ENCODE results near the gene PIP4K2A.

DNA sequence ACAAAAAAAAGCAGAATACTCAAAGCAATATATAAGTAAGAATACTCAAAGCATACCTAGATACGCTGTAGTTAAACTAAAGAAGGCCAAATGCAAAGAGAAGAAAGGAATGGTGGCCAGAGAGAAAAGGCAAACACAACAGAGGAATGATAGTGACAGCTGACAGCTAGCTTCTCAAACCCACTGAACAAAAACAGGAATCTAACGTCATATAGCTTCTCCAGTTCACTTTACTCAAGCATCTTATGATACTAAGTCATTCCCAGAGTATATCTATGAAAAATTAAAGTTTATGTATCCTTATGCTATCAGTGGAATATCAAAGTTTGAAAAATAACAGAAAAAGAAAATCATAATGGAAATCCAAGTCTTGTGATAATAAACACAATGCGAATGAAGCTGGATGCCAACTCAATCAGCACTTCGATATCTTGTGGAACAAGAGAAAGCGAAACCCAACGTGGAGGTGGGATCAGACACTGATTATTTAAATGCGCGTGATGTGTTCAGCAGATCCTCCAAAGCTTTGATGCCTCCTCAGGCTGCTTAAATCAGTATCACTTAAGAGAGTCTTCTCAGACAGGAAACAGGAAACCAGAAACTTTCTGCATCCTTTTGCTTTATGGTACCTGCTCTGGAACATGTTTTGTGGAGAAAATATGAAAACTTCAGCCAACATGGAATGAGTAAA, 102.8 kb downstream of the PIP4K2A start:
- TF ChIP-seq YY1 (IDR thresholded peaks at IDR 0.05; ENCODE audit: insufficient read depth, insufficient read length): no peak
- TF ChIP-seq ZNF274 (IDR thresholded peaks at IDR 0.05; ENCODE audit: low read depth, low read length): no peak
